HG03378 (cell line): ENCODE measurements around the gene PLEKHA8.

ENCODE experiments used
- ATAC-seq: cut with Tn5 transposase; IDR thresholded peaks from one replicate; pipeline ENCODE4 v1.9.1; 2021; ENCODE audit warnings: mild to moderate bottlenecking, moderate library complexity; ENCODE audit not compliant: unreplicated experiment

The PLEKHA8 gene

GRCh38 chr7:30165590-30165989 lies 137.4 kb downstream of the PLEKHA8 start:
- no peak for ATAC-seq

- no peak for ATAC-seq
Measured at GRCh38 chr7:30166155-30166840, 138.1 kb downstream of the PLEKHA8 start.

- ATAC-seq: no peak
Measured at GRCh38 chr7:30166841-30167235, 138.6 kb downstream of the PLEKHA8 start.

- no peak for ATAC-seq
Measured at GRCh38 chr7:30167901-30168300, 139.7 kb downstream of the PLEKHA8 start.

- ATAC-seq: no peak
Measured at GRCh38 chr7:30168835-30169573, 140.8 kb downstream of the PLEKHA8 start.

DNA sequence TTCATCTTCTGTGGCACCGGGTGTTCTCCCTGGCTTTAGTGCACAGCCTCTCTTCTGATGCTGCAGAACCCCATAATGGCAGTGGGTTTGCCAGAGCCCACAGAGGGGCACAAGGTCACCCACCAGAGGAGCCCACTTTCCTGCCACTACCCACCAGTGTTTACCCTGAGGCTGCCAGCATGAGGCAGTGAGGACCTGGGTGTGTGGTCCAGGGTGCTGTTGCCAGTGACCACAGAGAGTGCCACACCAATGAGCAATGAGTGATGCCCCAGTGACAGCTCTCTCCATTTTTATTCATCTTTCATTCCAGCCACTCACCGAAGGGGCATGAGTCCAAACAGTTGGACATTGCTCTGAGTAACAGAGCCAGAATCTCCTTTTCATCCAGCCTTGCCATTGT lies 141.4 kb downstream of the PLEKHA8 start:
- ATAC-seq: no peak

DNA sequence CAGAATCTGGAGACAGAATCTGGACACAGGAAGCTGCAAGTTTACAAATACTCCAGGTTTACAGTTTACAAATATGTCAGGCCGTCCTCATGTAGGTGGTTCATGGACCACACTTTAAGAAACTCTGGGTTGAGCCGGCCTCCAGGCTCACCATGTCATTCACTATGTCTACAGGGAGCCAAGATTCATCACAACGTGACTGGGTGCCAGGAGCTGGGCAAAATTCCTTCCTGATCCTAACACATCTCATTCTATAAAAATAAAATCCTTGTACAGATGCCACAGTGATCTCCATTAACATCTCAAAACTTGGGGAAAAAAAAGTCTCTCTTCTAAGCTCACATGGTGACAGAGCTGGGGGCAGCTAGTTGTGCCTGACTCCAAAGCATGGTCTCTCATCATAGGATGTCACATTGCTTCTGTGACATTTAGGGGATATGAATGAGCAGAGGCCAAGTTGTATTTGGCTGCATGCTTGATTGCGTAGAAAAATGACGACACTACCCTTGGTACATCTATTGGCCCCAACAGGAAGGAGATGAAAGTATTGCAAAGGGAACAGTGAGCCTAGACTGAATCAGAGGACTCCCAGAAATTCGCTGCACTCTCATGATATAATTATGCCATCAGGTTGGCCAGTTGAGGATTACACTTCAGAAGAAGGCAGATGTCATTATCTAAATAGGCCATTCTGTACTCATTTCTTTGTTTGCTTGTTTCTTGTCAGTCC lies 142.4 kb downstream of the PLEKHA8 start:
- ATAC-seq: no peak

DNA sequence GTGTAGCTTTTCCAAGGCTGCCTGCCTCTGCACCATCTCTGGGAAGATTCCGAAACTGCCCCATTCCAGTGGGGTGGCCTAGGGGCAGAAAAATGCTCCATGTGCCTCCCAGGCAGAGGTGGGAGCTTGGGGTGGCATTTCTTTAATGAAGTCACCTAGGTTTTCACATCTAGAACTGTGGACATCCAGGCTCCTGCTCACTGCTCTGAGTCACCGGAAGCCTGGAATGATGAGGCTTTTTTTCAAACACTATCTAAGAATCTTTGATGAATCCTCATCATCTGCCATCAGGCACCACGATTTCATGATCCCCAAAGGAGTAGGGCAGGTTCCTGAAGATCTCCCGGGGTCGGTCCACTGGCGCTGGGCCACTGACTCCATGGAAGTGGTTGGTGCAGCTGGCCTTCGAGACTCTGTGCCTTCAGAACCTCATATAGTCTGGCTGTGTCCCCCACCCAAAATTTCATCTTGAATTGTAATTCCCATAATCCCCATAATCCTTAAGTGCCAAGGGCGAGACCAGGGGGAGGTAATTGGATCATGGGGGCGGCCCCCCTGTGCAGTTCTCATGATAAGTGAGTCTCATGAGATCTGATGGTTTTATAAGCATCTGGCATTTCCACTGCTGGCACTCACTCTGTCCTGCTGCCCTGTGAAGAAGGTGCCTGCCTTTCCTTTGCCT lies 143.7 kb downstream of the PLEKHA8 start:
- no peak for ATAC-seq

DNA sequence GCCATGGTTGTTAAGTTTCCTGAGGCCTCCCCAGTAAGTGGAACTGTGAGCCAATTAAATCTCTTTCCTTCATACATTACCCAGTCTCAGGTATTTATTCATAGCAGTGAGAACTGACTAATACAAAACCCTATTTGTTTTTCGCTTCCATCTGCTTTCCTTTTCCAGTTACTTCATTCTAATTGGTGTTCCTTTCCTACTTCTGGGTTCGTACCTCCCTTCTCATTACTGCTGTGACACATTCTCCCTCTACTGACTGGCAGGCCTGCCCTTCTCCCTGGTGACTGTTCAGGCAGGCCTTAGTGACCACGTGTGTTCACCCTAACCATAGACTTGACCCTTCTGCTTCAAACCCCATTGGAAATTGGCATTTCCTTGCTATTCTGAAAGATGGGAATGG lies 144.2 kb downstream of the PLEKHA8 start:
- no peak for ATAC-seq

DNA sequence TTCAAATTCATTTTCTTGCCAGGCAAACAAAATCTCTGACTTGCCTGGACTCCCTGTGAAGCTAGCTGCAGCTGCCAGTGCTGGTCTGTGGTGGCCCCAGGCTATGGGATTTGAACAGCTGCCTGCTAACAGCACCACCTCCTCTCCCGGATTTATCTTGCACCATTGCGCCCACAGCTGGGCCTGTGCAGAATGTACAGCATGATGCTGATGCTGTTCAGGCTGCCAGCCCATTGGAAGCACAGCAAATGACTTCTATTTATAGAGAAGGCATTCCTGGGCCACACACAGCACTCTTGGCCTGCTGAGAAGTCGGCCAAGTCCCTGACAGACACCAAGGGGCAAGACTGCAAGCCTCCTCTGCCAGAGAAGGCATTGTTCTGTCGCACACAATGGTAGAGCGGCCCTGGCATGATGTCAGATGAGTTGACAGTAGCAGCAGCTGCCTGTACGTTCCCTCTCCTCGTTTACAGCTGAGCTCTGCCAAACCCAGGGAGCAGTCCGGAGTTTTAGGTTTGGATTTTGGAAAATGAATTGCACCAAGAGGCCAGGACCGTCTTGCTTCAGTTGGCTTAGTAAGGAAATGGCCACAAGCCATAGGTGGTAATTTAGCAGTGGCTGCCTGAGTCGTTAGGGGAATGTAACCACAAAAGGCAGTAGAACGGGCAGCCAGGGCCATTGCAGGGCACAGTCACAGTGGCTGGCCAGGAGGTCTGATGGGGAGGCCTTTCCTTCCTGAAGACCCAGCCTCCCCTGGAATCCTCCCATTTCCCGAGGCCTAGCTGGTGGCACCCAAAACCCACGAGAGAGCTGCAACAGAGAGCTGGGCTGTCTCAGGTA lies 145.1 kb downstream of the PLEKHA8 start:
- no peak for ATAC-seq

- ATAC-seq: no peak
Measured at GRCh38 chr7:30175180-30175579, 147.0 kb downstream of the PLEKHA8 start.

DNA sequence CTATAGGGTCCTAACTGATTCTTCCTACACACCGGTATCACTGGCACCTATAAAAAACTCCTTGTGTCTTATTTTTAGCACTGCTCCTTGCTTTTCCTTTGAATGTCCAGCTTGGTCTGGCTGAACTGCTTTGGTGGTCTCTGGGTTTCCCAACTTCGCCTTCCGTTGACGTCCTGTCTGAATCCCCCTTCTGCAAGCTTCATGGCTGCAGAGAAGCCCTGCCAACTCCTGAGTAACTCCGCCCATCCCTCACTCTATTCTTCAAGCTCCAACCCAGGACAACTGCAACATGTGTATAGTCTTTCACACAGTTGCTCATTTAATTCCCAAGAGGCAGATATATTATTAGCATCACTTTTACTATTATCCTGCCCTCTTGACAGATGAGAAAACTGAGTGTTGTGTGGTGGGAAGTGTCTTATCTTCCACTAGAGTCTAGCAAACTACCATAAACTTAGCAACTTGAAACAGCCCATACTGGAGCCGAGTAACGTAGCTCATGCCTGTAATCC lies 147.5 kb downstream of the PLEKHA8 start:
- no peak for ATAC-seq

DNA sequence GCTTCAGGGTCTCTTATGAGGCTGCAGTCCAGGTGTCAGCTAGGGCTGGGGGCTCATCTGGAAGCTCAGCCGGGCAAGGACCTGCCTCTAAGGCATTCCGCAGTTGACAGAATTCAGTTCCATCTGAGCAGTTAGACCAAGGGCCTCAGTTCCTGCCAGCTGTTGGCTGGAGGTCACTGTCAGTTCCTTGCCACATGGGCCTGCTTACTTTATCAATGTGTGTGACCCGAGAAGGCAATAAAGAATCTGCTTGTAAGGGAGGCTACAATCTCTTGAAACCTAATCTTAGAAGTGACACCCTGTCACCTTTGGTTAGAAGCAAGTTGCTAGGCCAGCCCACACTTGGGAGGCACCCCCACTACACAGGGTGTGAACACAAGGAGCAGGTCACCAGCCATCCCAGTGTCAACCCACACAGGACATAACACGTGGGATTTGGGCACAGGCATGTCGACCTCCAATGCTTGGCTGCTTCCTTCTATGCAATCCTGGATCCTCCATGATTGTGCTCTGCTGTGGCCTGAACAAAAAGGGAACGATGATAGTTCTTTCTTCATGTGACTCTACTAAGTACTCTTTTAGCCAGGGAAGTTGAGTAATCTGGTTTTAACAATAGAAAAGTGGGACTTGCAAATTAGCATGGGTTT lies 148.4 kb downstream of the PLEKHA8 start:
- no peak for ATAC-seq

GRCh38 chr7:30177186-30177585 lies 149.0 kb downstream of the PLEKHA8 start:
- no peak for ATAC-seq

GRCh38 chr7:30177965-30178364 lies 149.8 kb downstream of the PLEKHA8 start:
- no peak for ATAC-seq

DNA sequence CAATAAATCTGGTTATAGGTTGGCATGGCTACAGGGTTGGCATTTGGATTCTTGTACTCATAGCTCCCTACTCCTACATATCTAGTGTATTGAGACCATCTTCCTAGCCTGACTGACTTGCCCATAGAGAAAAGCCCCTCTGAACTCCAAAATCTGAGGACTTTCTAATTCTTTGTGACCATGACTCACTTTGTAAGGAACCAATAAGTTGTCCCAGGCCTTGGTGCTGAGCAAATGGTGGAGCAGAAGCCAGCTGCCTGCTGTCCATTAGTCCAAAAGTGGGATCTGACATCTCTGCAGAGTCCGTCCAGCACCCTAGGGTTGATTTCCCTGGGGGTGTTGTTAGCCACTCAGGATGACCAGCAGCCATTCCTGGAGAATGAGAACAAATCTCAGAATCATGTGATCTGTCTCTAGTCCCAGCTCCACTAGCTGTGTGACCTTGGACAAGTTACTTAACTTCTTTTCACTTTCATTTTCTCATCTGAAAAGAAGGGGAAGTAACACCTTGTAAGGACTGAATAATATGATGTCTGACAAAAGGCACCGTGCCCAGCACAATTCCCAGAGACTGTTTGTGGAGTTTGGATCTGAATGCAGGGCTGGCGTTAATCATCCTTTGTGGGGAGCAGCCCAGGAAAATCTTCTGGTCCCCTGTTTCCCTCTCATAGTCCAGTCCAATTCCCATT lies 150.7 kb downstream of the PLEKHA8 start:
- ATAC-seq: peak; percentile 91
